Esophagus muscularis mucosa (tissue), 3 donors: ENCODE results near the gene GEMIN5.

Source experiments
- CTCF ChIP-seq, 3 experiments: fragments of 200-600 bp in 2 of 3; fragments of 450-650 bp in 1 of 3; sonication (generic) in 2 of 3; IDR thresholded peaks; one replicate each; pipeline ENCODE4 v1.5.1; 2017 to 2019; ENCODE audit warnings: antibody characterized with exemption in 3 of 3, mild to moderate bottlenecking in 2 of 3, moderate library complexity in 1 of 3
- POLR2A ChIP-seq: fragments of 450-650 bp; IDR thresholded peaks from one replicate; pipeline ENCODE4 v1.6.1; 2017; ENCODE audit warnings: antibody characterized with exemption, moderate library complexity, mild to moderate bottlenecking, low read depth
- POLR2AphosphoS5 ChIP-seq, 2 donors: sonication (generic); formaldehyde crosslinking; IDR thresholded peaks; one replicate each; pipeline ENCODE4 v1.6.1; 2017; ENCODE audit warnings: antibody characterized with exemption in 2 of 2

- TF ChIP-seq CTCF (IDR thresholded peaks at IDR 0.05) (no peak), POLR2AphosphoS5 (IDR thresholded peaks at IDR 0.05) (no peak), POLR2A (no peak)
Measured at GRCh38 chr5:154871734-154872133, 66.3 kb downstream of the GEMIN5 start.
